BE2C (cell line): ENCODE results near the gene AP2A1.

Experiments
- DNase-seq: peaks from one replicate; pipeline ENCODE4 v3.0.0-alpha.2; 2020
- H3K27me3 ChIP-seq: fragments of 250-450 bp; sonication (Bioruptor Pico); 2 replicates; pipeline ENCODE4 v1.5.1; 2020; ENCODE audit warnings: mild to moderate bottlenecking
- H3K36me3 ChIP-seq: fragments of 250-450 bp; sonication (Bioruptor Pico); 2 replicates; pipeline ENCODE4 v1.5.1; 2020; ENCODE audit warnings: mild to moderate bottlenecking
- H3K4me1 ChIP-seq: fragments of 250-450 bp; sonication (Bioruptor Pico); 2 replicates; pipeline ENCODE4 v1.5.1; 2020
- H3K4me3 ChIP-seq: 2 replicates; pipeline ENCODE4 v1.5.1; 2011; ENCODE audit warnings: low read depth, low read length
- H3K9me3 ChIP-seq: fragments of 250-450 bp; sonication (Bioruptor Pico); 2 replicates; pipeline ENCODE4 v1.5.1; 2020
- TF ChIP-seq, protein P1 (sequence below): IDR thresholded peaks from 2 replicates; pipeline ENCODE4 v1.5.1; 2012; ENCODE audit warnings: mild to moderate bottlenecking, low read depth, low read length

AP2A1 gene

DNA sequence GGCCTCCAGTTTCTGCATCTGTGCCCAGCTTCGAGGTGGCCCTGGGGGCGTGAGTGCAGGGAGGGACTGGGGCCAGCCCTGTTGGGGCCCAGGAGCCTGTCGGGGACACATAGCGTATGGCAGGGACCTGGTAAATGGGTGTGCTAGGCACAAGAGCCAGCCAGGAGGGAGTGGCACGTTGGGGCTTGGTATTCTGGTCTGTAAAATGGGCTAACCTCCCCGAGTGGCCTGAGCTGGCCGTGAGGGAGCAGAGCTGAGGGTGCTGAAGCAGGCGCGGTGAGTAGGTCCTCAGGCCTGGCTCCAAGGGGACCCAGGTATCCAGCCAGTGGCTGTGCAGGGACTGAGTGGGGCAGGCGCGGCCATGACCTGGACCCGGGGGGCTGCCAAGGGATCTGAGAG is 88.5 kb downstream of the AP2A1 start:
- Histone ChIP-seq H3K4me3 (no peak overlapping the region), H3K36me3 (peaks cover 56% of the 10 kb centered on the region), H3K9me3 (no peaks in the 10 kb centered on the region), H3K4me1 (no peaks in the 10 kb centered on the region), H3K27me3 (no peaks in the 10 kb centered on the region)
- TF ChIP-seq, protein P1, sequence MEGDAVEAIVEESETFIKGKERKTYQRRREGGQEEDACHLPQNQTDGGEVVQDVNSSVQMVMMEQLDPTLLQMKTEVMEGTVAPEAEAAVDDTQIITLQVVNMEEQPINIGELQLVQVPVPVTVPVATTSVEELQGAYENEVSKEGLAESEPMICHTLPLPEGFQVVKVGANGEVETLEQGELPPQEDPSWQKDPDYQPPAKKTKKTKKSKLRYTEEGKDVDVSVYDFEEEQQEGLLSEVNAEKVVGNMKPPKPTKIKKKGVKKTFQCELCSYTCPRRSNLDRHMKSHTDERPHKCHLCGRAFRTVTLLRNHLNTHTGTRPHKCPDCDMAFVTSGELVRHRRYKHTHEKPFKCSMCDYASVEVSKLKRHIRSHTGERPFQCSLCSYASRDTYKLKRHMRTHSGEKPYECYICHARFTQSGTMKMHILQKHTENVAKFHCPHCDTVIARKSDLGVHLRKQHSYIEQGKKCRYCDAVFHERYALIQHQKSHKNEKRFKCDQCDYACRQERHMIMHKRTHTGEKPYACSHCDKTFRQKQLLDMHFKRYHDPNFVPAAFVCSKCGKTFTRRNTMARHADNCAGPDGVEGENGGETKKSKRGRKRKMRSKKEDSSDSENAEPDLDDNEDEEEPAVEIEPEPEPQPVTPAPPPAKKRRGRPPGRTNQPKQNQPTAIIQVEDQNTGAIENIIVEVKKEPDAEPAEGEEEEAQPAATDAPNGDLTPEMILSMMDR = no peak
- no peak for DNase-seq

DNA sequence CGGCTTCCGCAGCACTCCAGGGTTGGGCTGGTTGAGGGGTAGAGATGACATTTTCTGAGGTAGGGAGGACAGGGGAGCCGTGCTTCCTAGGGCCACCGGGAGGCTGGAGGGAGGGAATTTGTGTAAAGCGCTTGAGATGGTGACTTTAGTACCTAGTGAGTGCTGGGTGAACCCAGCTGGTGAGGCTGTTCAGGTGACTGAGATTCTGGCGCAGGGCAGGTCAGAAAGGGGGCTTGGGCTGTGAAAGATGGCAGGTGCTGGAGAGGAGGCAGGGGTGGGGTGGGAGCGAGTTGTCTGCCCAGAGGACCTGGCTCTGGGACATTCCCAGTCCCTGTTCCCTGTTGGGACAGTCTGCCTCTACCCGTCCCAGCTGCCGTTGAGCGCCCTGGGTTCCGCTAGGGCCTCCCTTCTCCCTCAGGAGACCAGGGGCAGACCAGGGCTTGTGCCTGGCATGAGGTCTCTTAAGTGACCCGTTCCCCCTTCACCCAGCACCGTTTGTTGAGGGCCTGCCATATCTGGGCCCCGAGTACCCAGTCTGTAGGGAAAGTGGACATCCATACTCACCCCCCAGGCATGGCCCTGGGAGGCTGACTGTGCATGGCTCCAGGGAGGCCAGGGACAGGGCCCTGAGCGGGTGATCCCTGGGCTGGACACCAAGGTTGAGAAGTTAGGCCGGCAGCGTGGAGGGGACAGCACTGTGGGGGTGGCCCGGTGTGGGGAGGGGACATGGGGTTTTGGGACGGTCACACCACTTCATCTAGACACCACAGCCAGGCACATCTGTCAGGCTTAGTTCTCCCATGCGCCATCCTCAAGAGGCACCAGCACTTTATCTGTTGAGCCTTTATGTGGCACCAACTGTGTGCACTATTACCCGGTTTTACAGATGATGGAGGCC is 89.1 kb downstream of the AP2A1 start:
- H3K4me3 ChIP-seq = no peak overlapping the region
- H3K9me3 ChIP-seq = no peaks in the 10 kb centered on the region
- H3K4me1 ChIP-seq = peaks cover 5% of the 10 kb centered on the region
- TF ChIP-seq, protein P1 = no peak
- no peak for DNase-seq
- H3K36me3 ChIP-seq = peaks cover 62% of the 10 kb centered on the region
- no peaks in the 10 kb centered on the region for H3K27me3 ChIP-seq

DNA sequence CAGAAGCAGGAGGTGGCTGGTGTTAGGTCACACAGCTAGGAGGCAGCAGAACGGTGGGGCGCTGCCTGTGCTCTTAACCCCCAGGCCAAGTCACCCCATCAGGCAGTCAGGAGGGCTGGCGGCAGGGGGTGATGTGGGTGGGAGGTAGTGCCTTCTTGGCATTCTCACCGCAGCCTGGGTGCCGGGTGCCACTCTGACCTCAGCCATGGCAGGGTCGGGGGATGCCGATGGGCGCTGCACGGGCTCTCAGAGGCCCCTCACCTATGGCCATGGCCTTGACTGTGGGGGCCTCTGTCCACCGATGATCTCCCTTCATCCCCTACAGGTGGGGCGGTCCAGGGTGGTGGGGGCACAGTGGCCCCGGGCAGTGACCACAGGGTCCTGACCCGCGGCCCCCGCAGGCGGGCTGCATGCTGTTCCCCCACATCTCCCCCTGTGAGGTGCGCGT is 89.8 kb downstream of the AP2A1 start:
- TF ChIP-seq, protein P1 = no peak
- DNase-seq = no peak
- Histone ChIP-seq H3K4me3 (no peak overlapping the region), H3K36me3 (peaks cover 67% of the 10 kb centered on the region), H3K4me1 (peaks cover 8% of the 10 kb centered on the region), H3K27me3 (no peaks in the 10 kb centered on the region), H3K9me3 (no peaks in the 10 kb centered on the region)
